Right kidney (tissue), 9 donors: ENCODE data around the gene CEACAM21.

ENCODE experiments used
- DNase-seq: peaks from one replicate; pipeline ENCODE4 v3.0.0-alpha.2; 2016
- long read RNA-seq, 8 donors: transcript quantifications; one replicate each; lab custom pipeline, GENCODE V29; 2026

The CEACAM21 gene
- long read RNA-seq, donor 1, result 0 reads
- long read RNA-seq, donor 2, result 0 reads
- long read RNA-seq, donor 3, result 0 reads
- long read RNA-seq, donor 4, result 0 reads
- long read RNA-seq, donor 5, result 0 reads
- long read RNA-seq, donor 6, result 0 reads
- long read RNA-seq, donor 7, result 0 reads
- long read RNA-seq, donor 8, result 0 reads

DNA sequence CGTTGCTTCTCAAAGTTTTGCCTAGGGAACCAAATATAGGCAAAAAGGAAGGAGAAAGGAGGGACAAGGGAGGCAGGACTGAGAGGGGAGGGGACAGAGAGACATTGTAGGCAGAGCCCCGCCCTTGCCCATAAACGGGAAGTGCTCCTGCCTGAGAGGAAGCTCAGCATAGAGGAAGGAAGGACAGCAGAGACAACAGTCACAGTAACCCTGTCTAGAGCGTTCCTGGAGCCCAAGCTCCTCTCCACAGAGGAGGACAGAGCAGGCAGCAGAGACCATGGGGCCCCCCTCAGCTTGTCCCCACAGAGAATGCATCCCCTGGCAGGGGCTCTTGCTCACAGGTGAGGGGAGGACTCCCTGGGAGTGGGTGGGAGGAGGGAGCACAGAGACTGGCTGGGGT is at the start of gene CEACAM21:
Gene CEACAM21 (plus strand): TSS at position 169 of the 400 bp plus-strand sequence. CDS start 109 bp downstream, at position 278.
- no peak for DNase-seq

- DNase-seq, result no peak
Measured at GRCh38 chr19:41527089-41527488, 48.9 kb upstream of the CEACAM21 start.

GRCh38 chr19:41528106-41528505 is 47.9 kb upstream of the CEACAM21 start:
- no peak for DNase-seq

- DNase-seq, result no peak
Measured at GRCh38 chr19:41529484-41530183, 46.3 kb upstream of the CEACAM21 start.

- no peak for DNase-seq
Measured at GRCh38 chr19:41530184-41530534, 45.8 kb upstream of the CEACAM21 start.

DNA sequence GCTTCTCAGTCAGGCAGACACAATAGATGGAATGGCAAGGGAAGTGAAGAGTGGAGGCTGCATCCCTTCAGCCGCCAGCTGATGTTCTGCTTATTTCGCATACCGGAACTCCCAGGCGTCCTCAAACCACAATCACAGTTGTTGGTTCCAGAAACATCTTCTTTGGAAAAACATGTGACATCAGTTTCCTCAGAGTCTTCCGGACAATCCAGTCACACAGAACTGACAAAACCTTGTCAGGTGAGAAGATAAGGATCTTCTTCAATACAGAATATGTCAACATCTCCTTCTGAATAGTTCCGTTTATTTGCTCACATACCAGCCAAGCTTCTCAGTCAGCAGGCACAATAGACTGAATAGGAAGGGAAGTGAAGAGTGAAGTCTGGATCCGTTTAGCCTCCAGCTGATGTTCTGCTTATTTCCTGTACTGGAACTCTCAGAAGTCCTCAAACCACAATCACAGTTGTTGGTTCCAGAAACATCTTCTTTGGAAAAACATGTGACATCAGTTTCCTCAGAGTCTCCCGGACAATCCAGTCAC is 45.1 kb upstream of the CEACAM21 start:
- DNase-seq, result no peak

DNA sequence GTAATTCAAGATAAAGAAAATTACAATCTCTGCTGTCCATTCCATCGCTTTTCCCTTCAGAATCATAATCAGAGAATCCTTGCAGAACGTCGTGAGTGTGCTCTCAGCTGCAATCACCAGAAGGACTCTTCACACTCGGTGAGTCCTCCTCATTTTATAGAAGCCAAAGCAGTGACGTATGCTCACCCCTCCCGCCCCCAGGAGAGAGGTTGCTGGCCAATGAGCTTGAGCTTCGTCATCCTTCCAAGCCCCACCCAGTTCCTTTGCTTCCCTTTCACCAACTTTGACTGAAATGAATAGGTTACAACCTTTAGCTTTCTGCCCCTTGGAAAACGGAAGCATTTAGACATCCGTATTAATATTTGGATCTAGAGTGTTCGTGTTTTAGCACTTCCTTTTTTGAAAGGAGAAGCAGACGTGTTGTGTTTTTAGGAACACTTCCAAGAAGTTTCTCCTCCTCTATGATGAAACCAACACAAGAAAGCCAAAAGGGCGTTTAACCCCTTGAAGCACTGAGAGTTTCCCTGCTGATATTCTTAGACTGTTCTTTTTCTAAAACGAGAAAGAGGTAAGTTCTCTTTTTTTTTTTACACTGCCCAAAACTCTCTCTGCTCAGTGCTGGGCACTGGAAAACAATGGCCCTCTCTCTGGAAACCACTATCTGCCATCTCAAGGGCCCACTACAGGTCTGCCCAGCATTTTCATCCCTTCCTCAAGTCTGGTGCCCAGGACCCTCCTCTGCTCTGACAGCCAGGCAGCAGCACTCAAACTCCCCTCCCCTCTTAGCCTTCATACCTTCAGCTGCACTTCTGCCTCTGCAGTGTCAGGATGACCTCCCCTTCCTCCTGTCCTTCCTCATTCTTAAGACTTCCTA is 44.3 kb upstream of the CEACAM21 start:
- DNase-seq, result no peak

- DNase-seq, result no peak
Measured at GRCh38 chr19:41532526-41532925, 43.4 kb upstream of the CEACAM21 start.

DNA sequence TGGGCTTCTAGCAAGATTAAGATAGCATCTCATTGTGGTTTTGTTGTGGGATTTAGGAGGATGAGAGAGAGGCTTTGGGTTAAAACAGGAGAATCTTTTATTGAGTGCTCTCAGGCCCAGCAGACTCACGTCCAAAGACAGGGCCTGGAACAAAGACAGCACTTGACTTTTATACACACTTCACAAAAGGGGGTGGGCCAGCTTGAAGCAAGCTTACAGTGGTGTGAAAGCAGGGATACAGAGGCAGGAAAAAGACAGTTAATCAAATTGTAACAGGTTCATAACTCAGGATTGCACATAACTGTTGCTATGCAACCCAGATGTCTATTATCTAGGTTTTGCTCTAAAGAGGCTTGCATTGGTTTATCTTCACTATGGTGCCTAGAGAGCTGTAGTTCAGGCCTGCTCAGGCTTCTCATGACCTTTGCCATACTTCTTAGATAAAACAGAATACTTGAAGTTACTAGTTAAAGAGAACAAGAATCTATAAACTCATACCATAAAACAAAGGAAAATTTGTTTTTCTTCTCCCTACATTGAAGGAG is 42.2 kb upstream of the CEACAM21 start:
- no peak for DNase-seq

- no peak for DNase-seq
Measured at GRCh38 chr19:41535029-41535622, 40.8 kb upstream of the CEACAM21 start.

DNA sequence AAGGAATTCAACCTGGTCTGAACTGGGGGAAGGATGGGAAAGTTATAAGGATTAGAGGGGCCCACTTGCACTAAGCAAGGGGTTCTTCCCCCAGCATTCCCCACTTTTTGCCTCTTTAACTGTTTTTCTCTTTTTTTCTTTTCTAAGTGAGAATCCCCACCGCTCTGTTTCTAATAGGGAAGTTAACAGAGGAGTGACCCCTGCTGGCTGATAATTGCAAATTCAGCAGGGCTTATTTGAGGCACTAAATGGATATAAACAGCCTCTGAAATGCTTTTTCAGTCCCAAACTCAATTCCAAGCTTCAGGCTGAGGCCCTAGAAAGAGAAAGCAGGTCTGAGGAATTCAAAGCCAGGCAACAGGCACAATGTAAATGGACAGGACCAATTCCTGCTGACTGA is 38.2 kb upstream of the CEACAM21 start:
- no peak for DNase-seq

DNA sequence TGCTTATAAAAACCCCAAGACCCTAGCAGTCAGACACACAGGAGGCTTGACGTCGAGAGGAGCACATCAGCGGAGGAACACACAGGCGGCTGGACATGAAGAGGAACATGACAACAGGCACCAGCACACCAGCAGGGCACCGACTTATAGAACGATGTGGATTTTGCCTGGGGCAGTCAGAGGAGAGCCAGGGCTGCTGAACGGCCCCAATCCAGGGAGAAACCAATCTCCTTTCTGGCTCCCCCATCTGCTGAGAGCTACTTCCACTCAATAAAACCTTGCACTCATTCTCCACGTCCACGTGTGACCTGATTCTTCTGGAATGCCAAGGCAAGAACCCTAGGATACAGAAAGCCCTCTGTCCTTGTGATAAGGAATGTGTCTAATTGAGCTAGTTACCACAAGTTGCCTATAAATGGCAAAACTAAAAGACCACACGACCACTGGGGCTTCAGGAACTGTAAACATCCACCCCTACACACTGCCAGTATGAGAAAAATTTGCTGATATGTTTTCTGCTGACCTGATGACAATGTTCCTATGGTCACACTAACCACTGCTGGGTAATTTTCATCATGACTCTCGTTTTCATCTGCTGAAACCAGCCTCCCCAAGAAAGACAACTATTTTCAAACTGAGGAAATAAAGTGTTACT is 35.8 kb upstream of the CEACAM21 start:
- DNase-seq, result no peak

- no peak for DNase-seq
Measured at GRCh38 chr19:41541990-41542584, 33.9 kb upstream of the CEACAM21 start.

DNA sequence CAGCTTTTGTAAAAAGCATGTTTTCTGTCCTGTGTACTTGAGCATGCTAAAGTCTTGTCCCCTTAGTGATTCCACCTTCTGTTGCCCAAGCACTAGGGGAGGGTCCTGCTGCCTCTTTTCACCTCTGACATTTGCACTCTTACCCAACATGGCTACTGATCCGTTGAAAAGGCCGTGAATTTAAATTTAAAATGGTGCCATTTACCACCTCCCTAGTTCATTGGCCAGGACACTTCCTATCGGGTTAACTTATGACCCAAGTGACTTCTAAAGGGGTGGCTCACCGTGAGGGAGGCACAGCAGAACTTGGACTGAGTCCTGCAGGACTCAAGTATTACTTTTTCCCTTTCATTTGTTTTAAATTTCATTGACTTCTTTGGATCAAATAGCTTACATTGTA is 33.3 kb upstream of the CEACAM21 start:
- no peak for DNase-seq

DNA sequence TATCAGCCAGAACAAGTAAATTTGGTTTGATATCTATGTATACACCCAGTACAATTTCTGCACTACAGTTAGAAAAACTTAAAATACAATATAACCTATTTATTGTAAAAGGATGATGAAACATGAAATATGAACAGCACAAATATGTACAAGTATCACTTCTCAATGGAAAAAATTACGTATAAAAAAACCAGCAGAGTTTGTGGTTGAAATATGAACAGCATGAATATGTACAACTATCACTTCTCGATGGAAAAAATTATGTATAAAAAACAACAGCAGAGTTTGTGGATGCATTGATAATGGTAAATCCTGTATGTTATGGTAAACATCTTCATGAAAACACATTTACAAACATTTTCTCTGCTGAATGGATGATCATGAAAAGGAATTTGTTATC is 32.4 kb upstream of the CEACAM21 start:
- no peak for DNase-seq

- no peak for DNase-seq
Measured at GRCh38 chr19:41545547-41545946, 30.4 kb upstream of the CEACAM21 start.

GRCh38 chr19:41546386-41546789 is 29.6 kb upstream of the CEACAM21 start:
- no peak for DNase-seq

DNA sequence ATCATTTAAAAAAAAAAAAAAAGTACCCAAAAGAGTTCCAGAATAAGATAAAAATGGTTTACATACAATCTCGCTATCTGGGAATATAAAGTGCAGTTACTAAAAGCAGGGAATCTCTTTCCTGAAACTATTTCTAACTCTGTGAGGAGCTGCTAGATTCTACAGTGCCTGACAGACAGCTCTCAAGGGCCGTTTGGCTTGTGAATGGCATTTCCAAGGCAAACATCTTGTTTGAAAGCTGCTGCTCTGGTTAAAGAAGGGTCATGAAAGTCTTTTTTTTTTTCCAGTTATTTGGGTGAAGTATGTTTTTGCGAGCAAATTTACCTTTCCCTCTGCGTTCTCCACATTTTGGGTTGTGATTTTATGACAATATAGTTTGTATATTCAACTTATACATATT is 29.0 kb upstream of the CEACAM21 start:
- DNase-seq, result no peak

- no peak for DNase-seq
Measured at GRCh38 chr19:41547569-41547968, 28.4 kb upstream of the CEACAM21 start.

GRCh38 chr19:41548047-41548446 is 27.9 kb upstream of the CEACAM21 start:
- DNase-seq, result no peak

DNA sequence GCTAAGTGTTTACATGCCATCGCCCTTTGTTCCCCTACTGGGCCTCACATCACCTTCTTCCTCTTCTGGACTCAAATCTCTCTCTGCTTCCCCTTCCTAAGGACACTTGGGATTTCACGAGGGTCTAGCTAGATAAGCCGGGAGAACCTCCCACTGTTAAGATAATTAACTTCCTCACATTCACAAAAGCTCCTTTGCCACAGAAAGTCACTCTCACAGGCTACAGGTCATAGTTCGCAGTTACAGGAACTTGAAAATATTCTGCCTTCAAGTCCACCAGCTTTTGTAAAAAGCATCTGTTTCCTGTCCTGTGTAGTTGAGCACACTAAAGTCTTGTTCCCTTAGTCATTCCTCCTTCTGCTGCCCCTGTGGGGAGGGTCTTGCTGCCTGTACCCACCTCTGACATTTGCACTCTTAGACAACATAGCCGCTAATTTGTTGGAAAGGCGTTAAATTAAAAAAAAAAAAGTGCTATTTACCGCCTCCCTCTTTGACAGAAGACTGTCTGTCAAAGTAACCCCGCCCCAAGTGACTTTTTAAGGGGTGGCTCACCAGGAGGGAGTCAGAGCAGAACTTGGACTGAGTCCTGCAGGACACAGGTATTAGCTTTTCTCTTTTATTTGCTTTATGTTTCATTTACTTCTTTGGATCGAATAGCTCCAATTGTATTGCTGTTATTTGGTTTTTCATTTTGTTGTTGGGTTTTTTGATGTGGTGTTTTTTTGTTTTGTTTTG is 26.8 kb upstream of the CEACAM21 start:
- DNase-seq, result no peak
